Left ventricle myocardium superior (tissue), 1 donor: ENCODE data around the gene KLHL9. TPM values are rescaled to one million over a fixed set of nuclear protein-coding genes. Genes with fewer than 3 reads are reported as not detected.
"Not testable (repeated sequence)": the region's sequence is repeated elsewhere in the genome, so short reads cannot be mapped to it uniquely, and the experiment has no call there.

Source experiments
- ATAC-seq: fragments of 200-7000 bp; cut with Tn5 transposase; one replicate; pipeline ENCODE4 v1.9.1; 2020; ENCODE audit warnings: mild to moderate bottlenecking, moderate library complexity
- DNase-seq: peaks from one replicate; pipeline ENCODE4 v3.0.0-alpha.2; 2020
- intact Hi-C: fragments of 100-400 bp; cut with micrococcal nuclease; formaldehyde crosslinking; loops from one replicate; pipeline ENCODE4 v1.11.0; 2022
- long read RNA-seq: library from polyadenylated mRNA; unstranded; transcript quantifications from one replicate; pipeline ENCODE4 v2.0.0, GENCODE V29; 2021
- total RNA-seq: library from RNA; stranded (reverse); fragmentation: NEBNext Ultra II Directional; extraction: Animal tissue kit (Norgen Biotek cat#: 25700); gene quantifications from one replicate; pipeline ENCODE4 v1.2.1, GENCODE V29; 2021
- donor health status: DM: no; HTN: yes; CAD: no; lungs with severe emphysema.

The KLHL9 gene
- 11.2 TPM for total RNA-seq
- long read RNA-seq, full-length matches to known transcripts: 35 of 40 reads
- long read RNA-seq, partial matches to known transcripts: 0 of 40 reads
- long read RNA-seq, other reads (novel, unspliced or antisense): 5 of 40 reads

GRCh38 chr9:21334701-21335632 is at the start of gene KLHL9:
Gene KLHL9, minus strand, starts transcription at chr9:21335404. Its CDS starts 545 bp downstream, at chr9:21334859.
- peak; percentile 96 for DNase-seq
- peak; percentile 100 for ATAC-seq
- intact Hi-C loops: no loop called here

- intact Hi-C loops: no loop called here
- ATAC-seq (no peak), DNase-seq (no peak)
Measured at GRCh38 chr9:21383627-21384026, 48.4 kb upstream of the KLHL9 start.

DNA sequence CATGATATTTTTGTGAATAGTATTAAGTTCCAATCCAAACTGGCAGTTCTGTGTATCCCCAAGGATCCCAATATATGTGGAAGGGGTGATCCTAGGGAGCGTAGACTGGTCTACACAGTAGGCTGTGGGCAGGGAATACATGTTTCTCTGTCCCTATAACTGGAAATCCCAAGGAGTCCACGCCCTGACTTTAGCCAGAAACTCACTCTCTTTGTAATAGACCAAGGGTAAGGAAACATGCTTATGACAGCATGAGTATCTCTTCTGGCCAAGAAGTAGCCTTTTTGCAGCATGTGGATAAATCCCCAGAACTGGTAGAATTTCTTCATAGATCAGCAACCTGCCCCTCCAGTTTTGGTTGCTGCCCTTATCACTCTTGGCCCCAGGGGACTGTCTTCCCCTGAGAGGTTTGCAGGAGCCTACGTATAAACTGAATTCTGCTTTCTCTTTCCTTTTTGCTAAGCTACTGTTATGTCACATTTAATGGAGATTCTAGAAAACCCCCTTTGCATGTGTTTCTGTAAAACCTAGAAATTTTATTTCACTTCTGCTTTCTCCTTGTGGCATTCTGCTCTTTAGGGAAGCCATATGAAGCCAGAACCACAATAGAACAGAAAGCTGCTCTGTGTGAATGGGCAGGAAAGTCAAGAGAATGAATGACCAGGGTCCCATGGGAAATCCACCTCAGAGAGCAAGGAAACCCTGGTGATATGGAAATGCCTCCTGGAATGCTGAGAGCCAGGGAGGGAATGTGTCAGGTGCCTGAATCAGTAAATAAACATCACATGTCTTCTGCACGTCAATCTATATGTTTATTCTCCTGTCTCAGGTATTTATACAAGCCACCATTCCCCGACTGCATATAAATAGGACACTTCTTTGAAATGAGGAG is 46.5 kb upstream of the KLHL9 start:
- DNase-seq (no peak), ATAC-seq (no peak)
- intact Hi-C loops: no loop called here

GRCh38 chr9:21371467-21371866 is 36.3 kb upstream of the KLHL9 start:
- DNase-seq, ATAC-seq, intact Hi-C loops: not testable (repeated sequence)

- no peak for DNase-seq
- no peak for ATAC-seq
- intact Hi-C loops: no loop called here
Measured at GRCh38 chr9:21367957-21368356, 32.8 kb upstream of the KLHL9 start, which contains the start of gene IFNA13. Gene IFNA13, minus strand, starts transcription at chr9:21368057. Its CDS starts 47 bp downstream, at chr9:21368010.

GRCh38 chr9:21367169-21367568 is 32.0 kb upstream of the KLHL9 start:
- ATAC-seq, intact Hi-C loops, DNase-seq: not testable (repeated sequence)

GRCh38 chr9:21362287-21362686 is 27.1 kb upstream of the KLHL9 start:
- no peak for DNase-seq
- ATAC-seq: no peak
- intact Hi-C loops: no loop called here

DNA sequence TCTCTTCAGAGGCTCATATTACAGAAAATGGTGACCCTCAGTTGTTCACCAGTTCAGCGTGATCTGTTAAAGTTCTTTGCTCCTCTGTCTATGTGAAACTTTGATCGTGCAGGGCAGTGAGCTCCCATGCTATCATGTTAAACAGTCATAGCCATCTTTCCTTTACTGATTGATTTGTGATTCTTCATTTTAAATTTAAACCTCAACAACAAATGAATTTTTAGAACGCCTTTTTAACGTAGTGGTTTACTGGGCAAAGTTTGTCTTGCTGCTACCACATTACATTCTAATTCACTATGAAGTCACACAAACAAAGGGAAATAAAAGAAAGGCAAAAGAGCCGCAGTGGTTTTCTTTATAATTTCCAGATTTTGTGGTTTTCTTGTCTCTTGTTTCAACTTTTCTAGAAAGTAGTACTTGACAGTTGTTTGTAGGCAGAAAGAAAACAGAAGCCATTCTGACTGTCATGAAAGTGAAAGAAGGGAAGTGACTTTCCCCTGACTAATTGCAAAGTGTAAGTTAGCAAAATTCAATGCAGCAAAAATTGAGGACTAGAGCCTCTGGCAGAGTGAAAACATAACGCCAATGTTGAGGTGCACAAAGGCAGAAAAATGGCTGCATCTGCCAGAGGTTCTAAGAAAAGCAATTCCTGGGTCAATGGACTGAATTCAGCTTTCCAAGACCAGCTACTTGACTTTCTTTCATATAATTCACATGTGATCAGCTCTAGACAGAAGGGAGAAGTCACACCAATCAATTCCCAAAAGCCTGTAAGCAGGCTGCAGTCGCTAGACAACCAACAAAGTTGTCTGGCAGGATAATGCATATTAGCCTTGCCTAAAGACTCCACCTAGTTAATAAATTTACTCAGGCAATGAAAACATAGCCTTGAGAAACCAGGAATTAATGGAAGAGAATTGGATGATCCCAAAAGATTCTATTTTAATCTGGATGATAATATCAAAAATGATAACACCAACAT is 22.6 kb upstream of the KLHL9 start:
- DNase-seq (no peak), ATAC-seq (no peak)
- intact Hi-C loops: no loop called here

DNA sequence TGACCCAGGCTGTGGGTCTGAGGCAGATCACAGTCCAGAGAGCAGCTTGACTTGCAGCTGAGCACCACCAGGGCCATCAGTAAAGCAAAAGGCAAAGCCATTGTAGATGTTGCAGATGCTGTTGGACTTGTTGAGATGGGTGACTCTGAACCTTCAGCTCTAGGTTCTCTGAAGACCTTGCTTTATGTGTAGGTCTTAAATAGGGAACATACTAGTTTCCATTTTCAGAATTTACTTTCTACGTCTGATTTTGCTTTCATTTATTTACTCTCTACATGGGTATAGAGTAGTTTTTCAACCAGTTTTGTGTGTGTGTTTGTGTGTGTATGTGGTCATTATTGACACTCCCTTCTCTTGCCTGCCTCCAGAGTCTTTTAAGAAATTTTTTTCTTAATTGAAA is 15.6 kb upstream of the KLHL9 start, which contains the start of gene IFNA6:
IFNA6 (minus strand) TSS at position 101 of the 400 bp plus-strand sequence; CDS start at position 101, 0 bp downstream.
- no peak for ATAC-seq
- intact Hi-C loops: no loop called here
- no peak for DNase-seq

DNA sequence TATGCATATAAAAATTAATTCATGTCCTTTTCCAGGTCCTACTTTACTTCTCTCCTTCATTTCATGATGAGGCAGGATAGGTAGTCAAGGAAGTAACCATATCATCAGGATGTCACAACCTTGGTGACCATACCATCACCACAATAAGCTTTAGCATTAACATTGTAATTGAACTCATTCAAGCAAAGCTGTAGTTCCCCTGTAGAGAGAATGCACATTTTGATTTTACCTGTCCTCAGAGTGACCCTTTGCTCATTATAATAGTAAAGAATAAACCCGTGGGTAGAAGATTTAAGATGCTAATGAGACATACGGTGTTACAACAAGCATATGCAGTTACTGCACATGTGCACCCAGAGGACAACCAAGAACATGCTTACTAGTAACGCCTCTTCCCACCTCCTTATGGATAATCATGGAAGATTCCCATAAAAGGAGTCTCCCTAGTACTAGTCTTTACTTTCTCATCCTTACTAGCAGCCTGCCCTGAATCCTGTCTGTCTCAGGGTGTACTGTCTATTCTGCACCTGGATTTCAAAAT is 13.3 kb upstream of the KLHL9 start:
- no peak for DNase-seq
- ATAC-seq: no peak
- intact Hi-C loops: no loop called here

- intact Hi-C loops: no loop called here
- ATAC-seq (no peak), DNase-seq (no peak)
Measured at GRCh38 chr9:21340735-21341134, 5.5 kb upstream of the KLHL9 start.

DNA sequence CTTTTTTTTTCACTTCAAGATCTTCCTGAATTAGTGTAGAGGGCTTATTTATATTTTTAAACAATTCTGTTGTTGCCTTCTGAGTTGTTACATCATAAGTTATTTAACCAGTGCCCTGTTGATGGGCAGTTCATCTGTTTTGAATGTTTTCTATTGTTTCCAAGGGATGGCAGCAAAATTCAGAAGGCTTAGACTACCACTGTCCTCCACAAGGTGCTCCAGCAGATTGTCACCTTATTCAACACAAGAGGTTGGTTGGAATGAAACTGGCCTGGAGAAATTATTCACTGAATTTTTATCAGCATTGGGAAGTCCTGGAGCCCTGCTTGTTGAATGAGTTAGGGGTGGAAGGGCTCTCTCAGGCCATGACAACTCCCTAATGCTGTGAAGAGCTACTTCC is 1.3 kb upstream of the KLHL9 start:
- intact Hi-C loops: no loop called here
- ATAC-seq (no peak), DNase-seq (no peak)

DNA sequence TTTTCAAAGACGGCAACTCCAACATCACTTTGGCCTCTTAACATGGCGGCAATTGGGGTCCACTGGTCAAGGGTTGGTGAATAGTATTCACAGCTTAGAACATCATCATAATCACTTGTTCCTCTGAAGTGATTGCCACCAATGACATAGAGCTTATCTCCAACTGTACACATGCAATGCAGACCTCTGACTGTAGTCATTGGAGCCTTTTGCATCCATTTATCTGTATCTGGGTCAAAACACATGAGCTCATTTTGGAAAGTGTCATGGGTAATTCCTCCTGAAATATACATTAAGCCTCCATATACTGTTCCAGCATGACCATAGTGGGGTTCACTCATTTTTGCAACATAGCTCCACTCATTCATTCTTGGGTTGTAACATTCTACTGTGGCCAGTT is 2.0 kb downstream of the KLHL9 start:
- intact Hi-C loops: no loop called here
- no peak for ATAC-seq
- DNase-seq: no peak

DNA sequence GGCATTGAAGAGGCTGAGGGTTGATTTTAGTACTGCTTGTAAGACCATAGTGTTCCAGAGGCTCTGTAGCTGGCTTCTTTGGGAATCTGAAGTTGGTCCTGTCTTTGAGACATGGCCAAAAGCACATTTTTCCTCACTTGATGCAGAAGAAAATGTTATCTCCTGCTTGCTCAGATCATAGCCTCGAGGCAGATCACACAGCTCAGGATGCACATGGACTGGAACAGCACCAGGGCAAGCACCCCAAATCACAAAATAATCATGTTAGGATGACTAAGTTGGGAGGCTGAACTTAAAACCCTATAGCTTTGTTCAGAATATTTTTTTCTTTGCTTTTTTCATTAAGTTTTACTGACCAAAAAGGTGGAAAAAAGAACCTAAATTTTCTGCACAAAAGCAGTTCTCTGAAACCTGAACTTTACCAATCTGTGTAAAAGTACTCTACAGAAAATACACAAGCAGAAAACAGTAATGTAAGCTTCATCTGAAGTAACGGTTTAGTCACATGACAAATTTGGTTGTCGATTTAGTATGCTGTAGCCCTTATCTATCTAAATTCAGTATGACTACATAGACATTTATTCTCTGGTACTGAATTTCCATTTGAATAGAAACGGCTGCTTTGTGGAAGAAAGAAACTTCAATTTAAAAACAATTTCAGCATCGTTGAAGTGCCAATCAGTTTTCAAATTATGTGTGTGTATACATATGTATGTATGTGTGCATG is 3.4 kb downstream of the KLHL9 start:
- DNase-seq (no peak), ATAC-seq (no peak)
- intact Hi-C loops: no loop called here

- intact Hi-C loops: loop anchor here (5.0 kb wide), 1 partner anchor 71 kb away; no protein-coding TSS in a partner anchor
Measured at GRCh38 chr9:21326526-21327139, 8.6 kb downstream of the KLHL9 start.

DNA sequence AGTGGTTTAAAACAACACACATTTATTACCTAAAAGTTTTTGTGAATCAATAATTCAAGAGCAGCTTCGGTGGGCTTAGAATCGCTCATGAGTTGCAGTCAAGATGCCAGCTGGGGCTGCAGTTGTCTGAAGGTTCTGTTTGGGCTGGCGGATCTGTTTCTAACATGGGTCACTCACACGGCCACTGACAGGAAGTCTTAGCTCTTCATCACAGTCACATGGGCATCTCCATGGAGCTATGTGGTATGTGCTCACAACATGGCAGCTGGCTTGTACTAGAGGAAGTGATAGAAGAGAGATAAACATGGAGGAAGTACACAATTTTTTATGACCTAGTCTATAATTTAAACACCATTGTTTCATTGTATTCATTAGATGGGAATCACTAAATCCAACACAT is 11.2 kb downstream of the KLHL9 start:
- intact Hi-C loops: no loop called here
- no peak for ATAC-seq
- DNase-seq: no peak

More at GRCh38 chr9:21326526-21327139, 8.6 kb downstream of the KLHL9 start:
- peak; percentile 77 for ATAC-seq
- no peak for DNase-seq

DNA sequence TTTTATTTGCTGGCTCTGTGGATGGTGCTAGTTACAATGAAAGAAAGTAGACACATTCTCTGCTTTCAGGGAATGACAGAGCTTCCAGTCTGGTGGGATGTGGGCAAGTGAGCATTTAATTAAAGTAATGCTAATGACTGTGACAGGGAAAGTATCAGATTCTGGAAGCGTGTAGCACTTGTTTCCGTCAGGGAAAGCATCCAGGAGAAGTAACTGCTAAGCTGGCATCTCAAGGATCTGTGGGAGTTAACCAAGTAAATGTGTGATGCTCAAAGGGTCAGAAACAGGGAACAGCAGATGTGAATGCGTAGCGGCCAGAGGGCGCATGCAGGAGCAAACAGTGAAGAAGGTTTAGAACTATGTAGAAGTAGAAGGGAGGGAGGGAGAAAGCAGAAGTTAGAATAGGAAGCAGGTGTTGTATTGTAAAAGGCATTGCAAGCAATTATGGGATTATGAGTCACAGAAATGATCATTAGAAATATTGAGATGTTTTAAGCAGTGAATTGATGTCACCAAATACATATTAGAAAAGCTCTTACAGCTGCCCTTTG is 12.2 kb downstream of the KLHL9 start:
- intact Hi-C loops: no loop called here
- ATAC-seq (no peak), DNase-seq (no peak)
